H1 (cell line): Measurements from ENCODE around the gene WNT11. TPM values are rescaled to one million over a fixed set of nuclear protein-coding genes. Genes with fewer than 3 reads are reported as not detected.

ENCODE experiments used
- BACH1 ChIP-seq: IDR thresholded peaks from 2 replicates; pipeline ENCODE4 v1.6.1; 2012; ENCODE audit warnings: low read length, improper control_type of control experiment
- JUND ChIP-seq: IDR thresholded peaks from 2 replicates; pipeline ENCODE4 v1.6.1; 2011; ENCODE audit warnings: mild to moderate bottlenecking, improper control_type of control experiment, low read length
- TCF12 ChIP-seq: IDR thresholded peaks from 2 replicates; pipeline ENCODE4 v1.6.1; 2011; ENCODE audit warnings: low read depth, mild to moderate bottlenecking, low read length
- polyA plus RNA-seq, 7 experiments: library from polyadenylated mRNA; depleted of rRNA in 3 of 7; stranded (reverse) in 5 of 7; unstranded in 2 of 7; fragments of >200 nt in 5 of 7; fragments of 200-250 nt in 2 of 7; gene quantifications; 1 replicate in 5 of 7; 2 replicates in 1 of 7; 4 replicates in 1 of 7; pipeline versions ENCODE4 v1.2.1 to v1.2.3, GENCODE V29; 2011 to 2013; ENCODE audit warnings: missing spikeins in 2 of 7, mixed read lengths in 2 of 7
- total RNA-seq: library from RNA; stranded (reverse); fragmentation: NEBNext Ultra II Directional; extraction: Animal tissue kit (Norgen Biotek cat#: 25700); gene quantifications from 2 replicates; pipeline ENCODE4 v1.2.1, GENCODE V29; 2021

The WNT11 gene
- total and polyA plus RNA-seq, 2 of the 8 experiments (the other 6 are each of a cell fraction or from before 2014, with no cell fraction given): 0.11 to 0.45 TPM

DNA sequence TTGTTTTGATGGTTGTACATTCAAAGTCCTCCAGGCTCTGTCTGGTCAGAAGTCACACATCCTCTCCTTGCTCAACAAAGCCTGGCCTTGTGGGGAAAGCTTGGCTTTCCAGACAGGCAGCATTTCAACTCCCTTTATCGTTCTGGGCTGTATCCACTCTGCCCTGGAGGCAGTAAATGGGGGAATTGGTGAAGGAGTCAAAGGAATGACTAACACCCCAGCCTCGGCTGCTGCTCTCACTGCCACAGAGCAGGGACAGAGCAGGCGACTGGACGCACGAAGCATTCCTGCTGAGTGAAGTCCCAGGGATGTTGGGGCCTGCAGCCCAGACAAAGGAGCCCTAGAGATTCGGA is 52.8 kb downstream of the WNT11 start (continued):
- TF ChIP-seq JUND (no peak), BACH1 (no peak), TCF12 (no peak)
